NCI-H2029 (cell line): ENCODE data around the gene DEFB132.
"Not testable (repeated sequence)": the region's sequence is repeated elsewhere in the genome, so short reads cannot be mapped to it uniquely, and the experiment has no call there.

Experiments used
- DNase-seq: peaks from one replicate; lab custom pipeline; 2025; lab: John Stamatoyannopoulos, UW

DEFB132 gene, protein sequence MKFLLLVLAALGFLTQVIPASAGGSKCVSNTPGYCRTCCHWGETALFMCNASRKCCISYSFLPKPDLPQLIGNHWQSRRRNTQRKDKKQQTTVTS

GRCh38 chr20:257419-257818 lies at the start of gene DEFB132:
TSS of gene DEFB132 (plus strand) at chr20:257724. CDS start at chr20:257779, 55 bp downstream.
- no peak for DNase-seq

GRCh38 chr20:208942-209566 lies 48.5 kb upstream of the DEFB132 start:
- peak; percentile 26 for DNase-seq

DNA sequence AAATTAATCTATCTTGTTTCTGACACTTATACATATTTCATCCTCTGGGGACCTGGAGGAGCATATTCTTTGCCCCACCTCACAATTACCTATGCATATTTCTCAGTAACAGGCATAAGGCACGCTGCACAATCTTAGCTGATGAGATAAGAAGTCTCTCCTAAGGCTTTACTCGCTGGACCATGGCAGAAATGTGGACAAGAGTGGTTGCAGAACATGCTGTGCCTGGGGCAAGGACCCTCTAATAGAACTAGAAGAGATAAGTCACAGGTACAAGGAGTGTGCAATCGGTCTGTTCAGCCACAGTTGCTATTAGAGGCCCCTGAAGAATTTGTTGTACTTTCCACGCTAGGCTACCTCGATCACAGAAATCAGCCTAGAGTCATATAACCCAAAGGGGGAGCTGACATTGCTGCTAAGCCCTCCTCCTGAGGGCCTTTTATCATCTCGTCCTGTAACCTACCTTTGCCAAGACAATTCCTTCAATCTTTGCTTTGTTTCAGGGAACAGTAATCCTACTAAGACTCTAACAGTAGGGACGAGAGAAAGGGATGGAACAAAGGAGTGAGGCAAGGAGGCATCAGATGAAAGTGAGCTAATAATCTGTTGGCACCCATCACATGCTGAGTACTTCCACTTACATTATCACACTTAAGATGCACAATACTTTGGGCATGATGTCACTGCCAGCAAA lies 46.6 kb upstream of the DEFB132 start:
- no peak for DNase-seq

DNA sequence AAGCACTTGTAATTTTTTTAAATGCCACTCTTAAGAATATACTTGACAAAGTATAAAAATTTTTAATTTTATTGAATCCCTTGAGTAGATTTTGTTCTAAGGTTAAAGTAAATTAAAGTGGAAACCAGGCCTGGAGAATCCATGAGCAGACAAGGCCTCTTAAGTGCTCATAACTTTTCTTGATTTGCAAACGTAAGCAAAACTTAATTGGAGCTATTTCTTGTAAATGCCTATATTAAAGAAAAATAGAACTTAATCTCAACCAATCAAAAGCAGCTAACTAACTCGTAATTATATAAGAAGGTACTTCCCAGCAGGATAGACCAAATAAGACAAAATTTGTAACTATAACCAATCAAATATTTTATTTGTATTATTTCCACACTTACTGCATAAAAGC lies 43.1 kb upstream of the DEFB132 start:
- DNase-seq: no peak

DNA sequence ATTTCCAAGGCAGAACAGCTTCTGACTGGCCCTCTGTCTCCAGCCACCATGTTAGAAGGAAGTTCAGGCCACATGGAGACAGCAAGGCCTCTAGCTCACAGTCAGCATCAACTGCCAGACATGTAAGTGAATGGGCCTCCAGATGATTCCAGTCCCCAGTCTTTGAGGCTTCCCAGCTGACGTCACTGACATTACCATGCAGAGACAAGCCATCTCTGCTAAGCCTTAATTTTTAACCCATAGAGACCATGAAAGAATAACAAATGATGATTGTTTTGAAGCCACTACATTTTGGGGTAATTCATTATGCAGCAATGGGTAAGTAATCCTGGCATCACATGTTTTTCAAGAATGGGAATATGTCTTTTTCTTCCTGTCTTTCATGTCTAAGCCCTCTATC lies 41.7 kb upstream of the DEFB132 start:
- DNase-seq: no peak

GRCh38 chr20:217266-217665 lies 40.3 kb upstream of the DEFB132 start:
- no peak for DNase-seq

- no peak for DNase-seq
Measured at GRCh38 chr20:219290-220115, 38.0 kb upstream of the DEFB132 start.

- DNase-seq: no peak
Measured at GRCh38 chr20:221258-221830, 36.2 kb upstream of the DEFB132 start.

- not testable (repeated sequence) for DNase-seq
Measured at GRCh38 chr20:225879-226278, 31.6 kb upstream of the DEFB132 start.

DNA sequence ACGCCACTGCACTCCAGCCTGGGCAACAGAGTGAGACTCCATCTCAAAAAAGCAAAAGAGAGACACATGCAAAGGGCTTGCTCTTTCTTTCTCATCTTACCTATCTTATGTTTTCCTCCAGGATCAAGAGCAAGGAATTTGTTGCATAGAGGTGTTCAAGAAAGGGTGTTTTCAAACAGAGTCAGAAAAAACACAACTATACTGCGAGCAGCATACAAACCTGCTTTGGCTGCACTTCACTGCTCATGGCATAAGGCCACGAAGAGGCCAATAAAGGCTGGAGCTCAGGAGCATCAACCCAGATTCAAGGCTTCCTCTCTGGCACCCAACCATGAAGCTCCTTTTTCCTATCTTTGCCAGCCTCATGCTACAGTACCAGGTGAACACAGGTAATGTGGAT lies 30.6 kb upstream of the DEFB132 start, which contains the start of gene DEFB129:
Gene DEFB129, plus strand, starts transcription at position 301 of the 400 bp plus-strand sequence. Its CDS starts 31 bp downstream, at position 332.
- no peak for DNase-seq

DNA sequence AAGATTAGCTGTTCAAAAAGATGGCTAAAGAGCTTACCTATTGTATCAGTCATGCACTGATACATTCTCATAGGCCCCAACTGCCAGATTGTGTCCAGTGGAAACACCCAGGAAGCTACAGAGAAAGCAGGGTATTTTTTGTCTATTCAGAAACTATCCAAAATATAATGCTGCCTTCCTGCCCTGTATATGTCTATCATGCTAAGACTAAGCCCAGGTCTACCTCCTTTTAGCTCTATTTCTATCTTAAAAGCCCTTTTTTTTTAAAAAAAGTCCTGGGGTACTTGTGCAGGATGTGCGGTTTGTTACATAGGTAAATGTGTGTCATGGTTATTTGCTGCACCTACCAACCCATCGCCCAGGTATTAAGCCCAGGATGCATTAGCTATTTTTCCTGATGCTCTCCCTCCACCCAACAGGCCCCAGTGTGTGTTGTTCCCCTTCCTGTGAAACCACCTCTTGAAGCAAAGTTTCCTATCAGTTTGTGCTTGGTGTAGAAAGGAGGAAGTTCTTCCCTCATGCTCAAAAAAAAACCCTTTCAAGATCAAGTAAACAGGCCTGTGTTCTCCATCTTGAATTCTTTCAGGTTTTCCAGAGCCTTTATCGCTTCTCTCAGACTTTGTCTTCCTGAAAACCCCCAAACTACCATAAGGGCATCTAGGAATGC lies 30.0 kb upstream of the DEFB132 start:
- no peak for DNase-seq

GRCh38 chr20:235891-236290 lies 21.6 kb upstream of the DEFB132 start:
- no peak for DNase-seq

DNA sequence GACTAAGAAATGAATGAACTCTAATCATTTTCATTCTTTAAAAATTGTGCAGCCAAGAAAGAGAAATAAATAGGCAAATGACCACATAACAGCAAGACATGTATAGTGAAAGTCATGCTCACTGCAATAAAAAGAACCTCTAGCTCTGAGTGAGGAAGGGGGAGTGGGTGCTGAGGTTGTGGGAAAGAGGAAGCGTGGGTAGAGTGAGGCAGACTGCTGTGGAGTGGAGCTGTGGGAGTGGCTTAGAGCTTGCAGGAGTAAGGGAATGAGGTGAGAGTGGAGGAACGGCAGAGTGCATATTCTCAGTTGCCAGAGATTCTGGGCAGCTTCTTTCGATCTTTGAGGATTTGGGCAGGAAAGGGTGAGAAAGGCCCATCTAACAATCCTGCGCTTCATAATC lies 20.0 kb upstream of the DEFB132 start:
- no peak for DNase-seq

DNA sequence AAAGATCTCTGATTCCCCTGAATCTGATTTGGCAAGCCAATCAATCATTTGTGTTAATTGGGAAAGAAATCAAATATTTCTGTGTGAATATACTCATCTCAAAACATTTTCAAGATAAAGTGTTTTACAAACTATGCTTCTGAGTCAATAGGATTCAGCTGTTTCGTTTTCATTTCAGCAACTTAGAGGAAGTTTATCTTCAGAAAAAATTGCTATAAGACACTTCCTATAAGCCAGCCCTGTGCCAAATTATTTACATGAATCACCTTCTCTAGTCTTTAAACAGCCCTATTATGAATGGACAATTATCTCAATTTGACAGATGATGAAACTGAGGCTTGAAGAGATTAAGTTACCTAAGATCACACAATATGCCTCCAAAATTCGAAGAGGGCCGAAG lies 19.6 kb upstream of the DEFB132 start:
- DNase-seq: no peak

DNA sequence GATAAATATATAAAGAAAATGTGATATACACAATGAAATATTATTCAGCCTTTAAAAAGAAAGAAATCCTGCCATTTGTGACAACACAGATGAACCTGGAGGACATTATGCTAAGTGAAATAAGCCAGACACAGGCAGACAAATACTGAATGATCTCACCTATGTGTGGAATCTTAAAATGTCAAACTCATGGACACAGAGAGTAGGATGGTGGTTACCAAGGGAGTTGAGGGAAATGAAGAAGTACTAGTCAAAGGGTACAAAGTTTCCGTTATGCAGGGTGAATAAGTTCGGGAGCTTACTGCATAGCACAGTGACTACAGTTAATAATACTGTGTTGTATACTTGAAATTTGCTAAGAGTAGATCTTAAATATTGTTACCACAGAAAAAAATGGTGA lies 14.6 kb upstream of the DEFB132 start:
- no peak for DNase-seq

DNA sequence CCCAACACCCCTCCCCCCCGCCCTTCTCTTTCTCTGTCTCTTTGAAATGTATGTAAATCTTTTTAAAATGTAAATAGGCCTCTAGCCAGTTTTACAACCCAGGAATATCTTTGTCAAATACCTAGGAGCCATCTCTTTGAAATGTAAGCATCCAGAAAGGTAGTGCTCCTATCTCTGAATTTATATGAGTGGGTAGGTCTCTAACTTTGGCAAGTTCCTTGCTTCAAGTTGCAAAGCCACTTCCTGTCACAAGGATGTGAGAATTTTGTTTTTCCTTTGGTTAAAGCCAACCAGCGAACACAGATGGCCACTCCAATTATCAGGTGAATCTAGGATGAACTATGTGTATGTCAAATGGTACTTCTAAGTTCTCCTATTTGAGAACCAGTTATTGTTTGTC lies 6.2 kb upstream of the DEFB132 start:
- DNase-seq: no peak

GRCh38 chr20:252801-253200 lies 4.7 kb upstream of the DEFB132 start:
- DNase-seq: no peak

DNA sequence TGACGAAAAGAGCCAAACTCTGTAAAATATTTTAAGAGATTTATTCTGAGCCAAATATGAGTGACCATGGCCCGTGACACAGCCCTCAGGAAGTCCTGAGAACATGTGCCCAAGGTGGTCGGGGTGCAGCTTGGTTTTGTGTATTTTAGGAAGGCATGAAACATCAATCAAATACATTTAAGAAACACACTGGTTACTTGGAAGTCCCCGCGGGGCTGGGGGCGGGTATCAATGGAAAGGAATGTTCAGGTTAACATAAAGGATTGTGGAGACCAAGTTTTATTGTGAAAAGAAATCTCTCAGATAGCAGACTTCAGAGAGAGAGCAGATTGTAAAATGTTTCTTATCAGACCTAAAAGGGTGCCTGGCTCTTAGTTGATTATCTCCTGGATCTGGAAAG lies 4.1 kb upstream of the DEFB132 start:
- not testable (repeated sequence) for DNase-seq

- no peak for DNase-seq
Measured at GRCh38 chr20:258269-258858, 840 bp downstream of the DEFB132 start.

DNA sequence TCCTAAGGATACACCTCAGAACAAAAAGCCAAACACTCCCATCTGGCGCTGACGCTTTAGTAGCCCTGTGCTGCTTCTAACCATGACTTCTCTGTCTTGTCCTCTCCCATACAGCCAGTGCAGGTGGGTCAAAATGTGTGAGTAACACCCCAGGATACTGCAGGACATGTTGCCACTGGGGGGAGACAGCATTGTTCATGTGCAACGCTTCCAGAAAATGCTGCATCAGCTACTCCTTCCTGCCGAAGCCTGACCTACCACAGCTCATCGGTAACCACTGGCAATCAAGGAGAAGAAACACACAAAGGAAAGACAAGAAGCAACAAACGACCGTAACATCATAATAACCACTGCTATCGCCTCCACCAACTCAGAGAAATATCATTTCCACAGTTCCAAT lies 1.4 kb downstream of the DEFB132 start:
- no peak for DNase-seq

DNA sequence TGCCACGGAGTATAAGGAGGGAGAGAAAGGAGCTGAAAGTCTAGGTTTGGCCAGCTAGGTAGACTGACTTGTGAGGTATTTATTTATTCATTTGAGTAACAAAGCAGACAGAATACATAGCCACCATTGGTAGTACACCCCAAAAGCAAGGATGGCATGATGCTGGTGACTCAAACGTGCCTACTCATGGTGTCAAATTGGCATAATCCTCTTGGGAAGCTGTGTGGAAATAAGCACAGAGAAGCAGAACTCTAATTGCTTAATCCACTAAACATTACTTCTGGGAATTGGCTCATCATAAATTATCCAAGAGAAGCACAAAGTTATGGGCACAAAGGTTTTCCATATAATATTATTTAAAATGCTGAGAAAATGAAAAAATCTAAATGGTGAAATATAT lies 2.5 kb downstream of the DEFB132 start:
- no peak for DNase-seq
